Kidney (tissue), 14 donors: ENCODE data around the gene SCAP. TPM values are rescaled to one million over a fixed set of nuclear protein-coding genes. Genes with fewer than 3 reads are reported as not detected.

Experiments
- DNase-seq, 5 donors: peaks; one replicate each; pipeline ENCODE4 v3.0.0-alpha.2; 2013 to 2020
- FAIRE-seq: peaks from 2 replicates; lab custom pipeline; 2012; peaks lifted over from hg19 to GRCh38; lab: Jason Lieb, UNC
- H3K27ac ChIP-seq, 2 donors: one replicate each; pipeline ENCODE4 v1.7.0; 2013; ENCODE audit warnings: low read depth in 2 of 2, low read length in 2 of 2, inconsistent platforms in 1 of 2
- H3K27me3 ChIP-seq: one replicate; pipeline ENCODE4 v1.7.1; 2013; ENCODE audit warnings: low read length, inconsistent platforms; ENCODE audit not compliant: control insufficient read depth, insufficient read depth
- H3K36me3 ChIP-seq, 3 donors: one replicate each; pipeline versions ENCODE4 v1.7.0 to v1.7.1; 2013; ENCODE audit warnings: low read length in 3 of 3, control low read depth in 1 of 3, inconsistent platforms in 1 of 3; ENCODE audit not compliant: insufficient read depth in 3 of 3, control insufficient read depth in 2 of 3
- H3K4me1 ChIP-seq, 3 donors: one replicate each; pipeline versions ENCODE4 v1.7.0 to v1.7.1; 2013; ENCODE audit warnings: low read length in 3 of 3, inconsistent platforms in 1 of 3, low read depth in 1 of 3; ENCODE audit not compliant: control insufficient read depth in 2 of 3, insufficient read depth in 2 of 3
- H3K4me3 ChIP-seq, 3 donors: one replicate each; pipeline versions ENCODE4 v1.7.0 to v1.8.1; 2013; ENCODE audit warnings: low read length in 3 of 3, control low read depth in 1 of 3, inconsistent platforms in 1 of 3
- H3K9ac ChIP-seq, 3 donors: one replicate each; pipeline versions ENCODE4 v1.7.0 to v1.7.1; 2013; ENCODE audit warnings: low read length in 3 of 3, control low read depth in 1 of 3, inconsistent platforms in 1 of 3
- H3K9me3 ChIP-seq, 3 donors: one replicate each; pipeline versions ENCODE4 v1.7.0 to v1.7.1; 2013; ENCODE audit warnings: low read length in 3 of 3, control low read depth in 1 of 3, inconsistent platforms in 1 of 3; ENCODE audit not compliant: control insufficient read depth in 2 of 3, insufficient read depth in 1 of 3
- CTCF ChIP-seq: IDR thresholded peaks from 3 replicates; pipeline ENCODE4 v1.5.1; 2012; ENCODE audit warnings: mild to moderate bottlenecking, moderate library complexity, borderline replicate concordance; ENCODE audit not compliant: insufficient read depth; ENCODE audit errors: extremely low read depth
- intact Hi-C: fragments of 100-400 bp; cut with DNase I; formaldehyde crosslinking; loops from one replicate; pipeline ENCODE4 v1.11.1; 2022
- polyA plus RNA-seq: library from polyadenylated mRNA; stranded (reverse); fragments of 350-450 nt; fragmentation: Illumina TruSeq; extraction: RNeasy Lipid Tissue Mini Kit (QIAGEN cat#74804); gene quantifications from one replicate; pipeline ENCODE4 v1.2.3, GENCODE V29; 2014; ENCODE audit warnings: low read depth, low replicate concordance; ENCODE audit not compliant: insufficient read depth
- total RNA-seq: library from RNA; stranded (reverse); fragmentation: NEBNext Ultra II Directional; extraction: Animal tissue kit (Norgen Biotek cat#: 25700); gene quantifications from one replicate; pipeline ENCODE4 v1.2.1, GENCODE V29; 2021
- donor health status: control.
- donor health status: control.
- donor health status: control.
- donor health status: control.
- donor health status: control.
- donor health status: DM: yes; HTN: yes; CAD: no.
- donor health status: Normal renal cell carcinoma (clear cell type).

The SCAP gene
- total and polyA plus RNA-seq, 2 donors from 2014 or later = 47.3 to 85.1 TPM

GRCh38 chr3:47434849-47435248 lies 40.9 kb downstream of the SCAP start:
- Histone ChIP-seq H3K9me3 (no peaks in the 10 kb centered on the region), H3K4me3 (no peak overlapping the region), H3K9ac (no peak overlapping the region), H3K36me3 (peaks cover 0 to 19% (median 16%) of the 10 kb centered on the region in 3 donors), H3K27ac (no peak overlapping the region), H3K4me1 (peaks cover 0 to 11% (median 10%) of the 10 kb centered on the region in 3 donors), H3K27me3 (no peaks in the 10 kb centered on the region)
- TF ChIP-seq CTCF = no peak
- FAIRE-seq (no peak), DNase-seq (no peak)
- intact Hi-C loops = no loop called here

- DNase-seq (peak in 2 of 5 donors; percentile 33 to 42), FAIRE-seq (no peak)
- no peak overlapping the region for H3K9ac ChIP-seq
- peaks cover 0 to 13% (median 12%) of the 10 kb centered on the region in 3 donors for H3K36me3 ChIP-seq
- intact Hi-C loops = no loop called here
- no peak overlapping the region for H3K4me3 ChIP-seq
- no peaks in the 10 kb centered on the region for H3K27me3 ChIP-seq
- peaks cover 0 to 11% (median 10%) of the 10 kb centered on the region in 3 donors for H3K4me1 ChIP-seq
- TF ChIP-seq CTCF = no peak
- H3K9me3 ChIP-seq = no peaks in the 10 kb centered on the region
- H3K27ac ChIP-seq = peak overlapping the region; percentile 51 to 74
These were observed 41.9 kb downstream of the SCAP start for GRCh38 chr3:47433796-47434195.

- H3K27ac ChIP-seq = no peak overlapping the region
- H3K27me3 ChIP-seq = no peaks in the 10 kb centered on the region
- no peak for TF ChIP-seq CTCF
- H3K9me3 ChIP-seq = no peaks in the 10 kb centered on the region
- intact Hi-C loops = no loop called here
- no peak for FAIRE-seq
- H3K4me1 ChIP-seq = peaks cover 0 to 11% (median 10%) of the 10 kb centered on the region in 3 donors
- H3K36me3 ChIP-seq = peaks cover 2 to 18% (median 17%) of the 10 kb centered on the region in 3 donors
- H3K9ac ChIP-seq = no peak overlapping the region
- DNase-seq = no peak
- no peak overlapping the region for H3K4me3 ChIP-seq
These were observed 43.1 kb downstream of the SCAP start for GRCh38 chr3:47432673-47433072.

- no peak for DNase-seq
- Histone ChIP-seq H3K4me3 (no peak overlapping the region), H3K9ac (peak overlapping the region in 1 of 3 donors; percentile 15), H3K27me3 (no peaks in the 10 kb centered on the region), H3K27ac (peak overlapping the region in 1 of 2 donors; percentile 25), H3K4me1 (peaks cover 0 to 11% (median 10%) of the 10 kb centered on the region in 3 donors), H3K9me3 (no peaks in the 10 kb centered on the region), H3K36me3 (peaks cover 2 to 28% (median 26%) of the 10 kb centered on the region in 3 donors)
- intact Hi-C loops = no loop called here
- TF ChIP-seq CTCF = no peak
- no peak for FAIRE-seq
These were observed 44.5 kb downstream of the SCAP start for GRCh38 chr3:47431225-47431624.
